ENCODE measurements around the gene NPAS2.

The NPAS2 gene

DNA sequence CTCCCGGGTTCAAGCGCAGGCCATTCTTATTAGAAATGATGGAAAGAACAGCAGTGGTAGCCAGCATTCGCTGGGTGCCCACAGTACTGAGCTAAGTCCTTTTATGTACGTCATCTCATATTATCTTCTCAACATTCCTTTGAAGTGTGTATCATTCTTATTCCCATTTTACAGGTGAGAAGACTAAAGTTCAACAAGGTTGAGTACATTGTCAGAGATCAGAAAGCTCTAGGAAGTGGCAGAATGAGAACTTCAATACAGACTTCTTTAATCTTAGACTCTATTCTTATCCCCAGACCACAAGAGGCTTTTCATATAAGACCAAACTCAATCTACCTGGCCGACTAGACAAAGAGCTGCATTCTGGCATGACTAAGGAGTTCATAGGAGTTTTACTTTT is 86.7 kb downstream of the NPAS2 start:
- FAIRE-seq (no peak), DNase-seq (ENCODE audit: low spot score) (no peak)

DNA sequence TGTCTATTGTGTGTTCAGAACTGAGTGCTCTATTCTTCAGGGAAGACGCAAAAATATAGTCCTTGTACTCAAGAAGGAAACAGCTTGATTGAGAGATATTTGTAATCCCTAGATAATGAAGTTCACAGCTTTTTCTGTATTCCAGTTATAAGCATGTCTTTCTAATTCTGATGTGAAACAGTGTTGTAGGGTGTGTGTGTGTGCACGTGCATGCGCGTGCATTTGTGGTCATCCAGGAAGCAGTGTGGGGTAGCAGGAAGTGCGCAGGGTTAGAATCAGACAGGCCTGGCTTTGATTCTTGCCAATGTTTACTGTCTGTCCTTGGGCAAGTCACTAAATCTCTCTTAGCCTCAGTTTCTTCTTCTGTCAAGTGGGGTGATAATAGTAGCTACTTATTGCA is 87.9 kb downstream of the NPAS2 start:
- DNase-seq (ENCODE audit: low spot score) (no peak), FAIRE-seq (peak; percentile 66)

DNA sequence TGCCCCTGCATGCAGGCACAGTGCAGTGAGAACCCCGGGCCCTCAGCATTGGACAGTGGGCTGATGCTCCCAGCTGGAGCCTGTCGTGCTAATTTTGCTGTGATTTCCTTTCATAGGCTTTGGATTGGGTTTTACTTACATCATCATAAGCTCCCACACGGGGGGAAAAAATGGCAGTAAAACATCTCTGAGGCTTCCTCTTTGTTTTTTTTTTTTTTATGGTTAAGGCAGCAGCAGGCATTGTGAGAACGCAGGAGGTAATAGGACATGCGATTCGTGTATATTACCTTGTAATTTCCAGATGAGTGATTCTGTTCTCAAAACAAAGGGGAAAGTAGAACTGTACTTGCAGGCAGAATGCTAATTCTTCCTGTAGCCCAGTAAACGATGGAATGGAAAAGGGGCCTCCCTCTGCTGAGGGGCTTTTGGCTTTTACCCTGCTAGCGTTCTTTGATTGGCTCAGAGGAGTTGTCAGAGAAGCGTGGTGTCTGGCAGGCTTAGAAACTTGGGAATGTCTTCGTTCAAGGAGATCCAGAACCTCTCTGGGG is 89.7 kb downstream of the NPAS2 start:
- DNase-seq (ENCODE audit: low spot score): no peak
- FAIRE-seq: no peak

DNA sequence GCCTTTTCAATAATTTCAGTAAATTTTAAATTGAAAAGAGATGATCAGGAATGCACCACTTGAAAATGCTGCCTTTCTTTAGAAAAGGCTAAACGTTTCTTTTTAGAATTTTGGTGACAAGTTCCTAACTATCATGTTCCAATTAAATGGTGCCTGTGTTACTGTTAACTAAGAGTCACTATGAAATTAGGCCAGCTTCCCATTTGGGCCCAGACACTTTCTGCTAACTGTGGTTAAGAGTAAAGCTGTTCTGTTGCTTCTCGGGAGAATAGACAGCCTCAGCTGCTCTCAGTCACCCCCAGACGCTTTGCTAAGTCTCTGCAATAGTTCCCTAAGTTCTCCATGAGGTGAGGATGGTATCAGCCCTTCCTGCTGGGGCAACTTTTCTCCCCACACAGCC is 90.2 kb downstream of the NPAS2 start:
- FAIRE-seq (no peak), DNase-seq (ENCODE audit: low spot score) (no peak)

DNA sequence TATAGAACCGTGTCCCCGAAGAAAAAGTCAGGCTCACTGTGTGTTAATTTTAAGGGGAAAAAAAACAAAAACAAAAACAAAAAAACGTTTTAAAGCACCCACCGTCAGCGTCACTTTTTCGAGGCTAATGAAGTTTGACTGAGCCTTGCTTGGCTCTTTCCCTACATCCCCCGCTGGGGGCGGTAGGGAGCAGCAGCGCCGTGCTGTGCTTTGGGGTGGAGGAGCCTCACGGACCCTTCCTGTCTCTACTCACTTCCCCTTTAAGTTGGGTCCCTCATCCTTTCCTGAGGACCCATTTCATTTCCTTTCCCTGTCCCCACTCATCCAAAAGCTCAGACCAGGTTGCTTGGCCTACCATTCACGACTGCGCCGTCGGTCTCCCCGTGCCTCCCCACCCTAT is 99.4 kb downstream of the NPAS2 start:
- DNase-seq (ENCODE audit: low spot score) (no peak), FAIRE-seq (no peak)

DNA sequence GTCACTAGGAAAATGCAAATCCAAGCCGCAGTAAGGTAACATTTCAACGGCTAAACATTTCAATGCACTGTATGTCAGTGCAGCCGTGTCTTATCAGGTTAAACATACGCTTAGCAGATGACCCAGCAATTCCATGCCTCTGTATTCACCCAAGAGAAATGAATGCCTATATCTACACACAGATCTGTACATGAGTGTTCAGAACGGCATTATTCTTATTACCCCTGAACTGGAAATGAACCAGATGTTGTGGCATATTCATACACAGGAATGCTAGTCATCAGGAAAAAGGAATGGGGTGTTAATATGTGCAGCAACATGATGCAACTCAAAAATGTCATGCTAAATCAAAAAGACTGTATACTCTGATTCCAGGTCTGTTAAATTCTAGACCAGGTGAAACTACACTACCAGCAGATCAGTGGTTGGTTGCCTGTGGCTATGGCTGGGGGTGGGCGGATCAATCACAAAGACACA is 101.8 kb downstream of the NPAS2 start:
- no peak for FAIRE-seq
- DNase-seq (ENCODE audit: low spot score): no peak

DNA sequence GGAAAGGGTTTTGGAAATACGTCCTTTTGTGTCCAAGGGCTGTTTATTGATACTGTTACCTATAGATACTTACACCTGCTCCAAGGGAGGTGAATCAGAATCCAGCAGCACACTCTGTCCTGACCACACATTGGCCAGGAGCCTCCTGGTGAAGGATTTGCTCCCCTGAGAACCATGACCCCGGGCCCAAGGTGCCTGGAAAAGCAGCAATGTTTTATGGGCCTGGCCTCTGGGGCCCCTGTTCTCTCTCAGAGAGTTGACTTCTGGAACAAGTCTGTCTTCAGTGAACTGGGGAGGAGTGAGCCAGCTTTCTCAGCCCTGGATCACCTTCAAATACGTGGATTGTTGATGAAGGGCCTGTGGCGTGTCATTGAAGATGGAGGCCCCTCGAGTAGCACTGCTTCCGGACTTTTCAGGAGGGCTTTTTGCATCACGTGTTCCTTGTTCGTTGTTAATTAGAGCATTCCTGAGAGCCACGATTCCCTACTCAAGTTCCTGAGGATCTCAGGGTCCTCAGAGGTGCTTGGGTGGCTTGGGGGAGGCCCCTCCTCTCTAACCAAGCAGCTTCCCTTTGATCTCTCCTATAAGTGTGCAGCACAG is 103.6 kb downstream of the NPAS2 start:
- FAIRE-seq (no peak), DNase-seq (ENCODE audit: low spot score) (no peak)

DNA sequence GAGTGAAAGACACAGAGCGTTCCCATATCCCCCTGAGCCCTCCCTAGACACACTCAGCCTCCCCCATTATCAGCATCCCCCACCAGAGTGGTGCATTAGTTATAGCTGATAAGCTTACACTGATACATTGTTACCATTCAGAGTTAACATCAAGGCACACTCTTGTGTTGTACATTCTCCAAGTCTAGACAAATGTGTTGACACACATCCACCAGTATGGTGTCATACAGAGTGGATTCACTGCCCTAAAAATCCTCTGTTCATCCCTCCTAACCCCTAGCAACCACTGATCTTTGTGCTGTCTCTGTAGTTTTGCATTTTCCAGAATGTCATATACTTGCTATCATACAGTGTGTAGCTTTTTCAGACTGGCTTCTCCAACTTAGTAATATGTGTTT is 104.2 kb downstream of the NPAS2 start:
- peak; percentile 44 for FAIRE-seq
- no peak for DNase-seq (ENCODE audit: low spot score)

DNA sequence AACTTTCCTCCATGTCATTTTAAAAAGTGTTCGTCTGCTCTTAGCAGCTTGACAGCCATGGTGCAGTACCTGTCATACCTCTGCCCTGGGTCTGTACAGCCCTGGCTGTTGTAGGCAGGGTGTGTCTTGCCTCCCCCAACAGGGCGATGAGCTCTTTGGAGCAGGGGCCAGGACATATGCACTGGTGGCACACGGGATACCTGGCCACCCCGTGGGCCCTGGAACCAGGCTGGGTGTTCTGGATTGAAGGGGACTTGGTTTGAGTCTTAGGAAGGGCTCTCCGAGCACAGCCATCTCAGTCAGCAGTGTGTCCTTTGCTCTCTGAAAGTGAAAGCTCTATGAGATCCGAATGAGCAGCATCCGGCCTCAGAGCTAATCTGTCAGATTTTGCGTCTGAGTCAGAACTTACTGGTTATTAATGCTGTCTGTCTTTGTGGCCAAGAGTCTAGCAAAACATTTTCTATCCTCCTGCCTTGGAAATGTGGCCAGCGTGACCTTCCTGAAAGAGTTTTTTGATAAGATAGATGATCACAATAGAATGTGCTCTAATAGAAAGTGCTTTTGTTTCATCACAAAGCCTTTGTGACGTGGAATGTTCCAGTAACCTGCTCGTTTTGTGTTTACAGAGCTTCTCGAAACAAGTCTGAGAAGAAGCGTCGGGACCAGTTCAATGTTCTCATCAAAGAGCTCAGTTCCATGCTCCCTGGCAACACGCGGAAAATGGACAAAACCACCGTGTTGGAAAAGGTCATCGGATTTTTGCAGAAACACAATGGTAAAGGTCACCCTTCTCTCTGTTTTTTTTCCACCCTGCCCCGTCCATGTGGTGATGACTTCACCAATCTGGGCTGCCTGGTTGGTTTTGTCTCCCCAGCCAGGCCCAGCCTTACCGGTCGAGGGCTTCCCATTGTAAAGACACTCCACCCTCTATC is 104.8 kb downstream of the NPAS2 start:
- no peak for DNase-seq (ENCODE audit: low spot score)
- FAIRE-seq: no peak

DNA sequence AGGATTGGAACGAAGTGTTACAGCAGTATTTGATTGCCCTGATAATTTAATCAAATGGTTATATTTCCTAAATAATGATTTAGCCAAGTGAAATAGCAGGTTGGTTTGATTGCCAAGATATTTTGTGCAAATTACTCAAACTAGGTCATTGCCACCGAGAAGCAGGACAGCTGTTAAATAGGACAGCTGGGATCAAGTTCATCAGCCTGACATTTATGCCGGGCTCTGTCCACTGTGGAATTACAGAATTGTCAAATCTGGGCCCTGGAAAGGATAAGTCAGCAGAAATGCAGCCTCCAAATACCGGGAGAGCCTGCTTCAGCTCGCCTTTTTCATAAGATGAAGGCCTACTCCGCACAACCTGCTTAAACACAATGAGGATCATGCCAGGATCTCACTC is 108.3 kb downstream of the NPAS2 start:
- FAIRE-seq (no peak), DNase-seq (ENCODE audit: low spot score) (no peak)

DNA sequence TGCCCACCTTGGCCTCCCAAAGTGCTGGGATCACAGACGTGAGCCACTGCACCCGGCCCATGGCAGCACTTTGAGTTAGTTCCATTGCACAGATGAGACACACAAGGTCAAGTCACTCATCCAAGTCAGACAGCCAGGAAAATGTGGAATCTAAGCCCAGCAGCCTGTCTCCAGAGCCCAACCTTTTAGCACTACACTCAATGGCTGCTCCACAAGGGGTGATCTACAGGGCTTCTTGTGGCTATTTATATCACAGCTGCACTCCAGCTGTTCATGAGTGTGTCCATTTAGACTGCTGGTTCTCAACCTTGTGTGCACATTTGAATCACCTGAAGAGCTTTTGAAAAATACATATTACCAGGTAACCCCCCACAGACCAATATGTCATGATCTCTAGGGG is 109.2 kb downstream of the NPAS2 start:
- DNase-seq (ENCODE audit: low spot score) (no peak), FAIRE-seq (no peak)

DNA sequence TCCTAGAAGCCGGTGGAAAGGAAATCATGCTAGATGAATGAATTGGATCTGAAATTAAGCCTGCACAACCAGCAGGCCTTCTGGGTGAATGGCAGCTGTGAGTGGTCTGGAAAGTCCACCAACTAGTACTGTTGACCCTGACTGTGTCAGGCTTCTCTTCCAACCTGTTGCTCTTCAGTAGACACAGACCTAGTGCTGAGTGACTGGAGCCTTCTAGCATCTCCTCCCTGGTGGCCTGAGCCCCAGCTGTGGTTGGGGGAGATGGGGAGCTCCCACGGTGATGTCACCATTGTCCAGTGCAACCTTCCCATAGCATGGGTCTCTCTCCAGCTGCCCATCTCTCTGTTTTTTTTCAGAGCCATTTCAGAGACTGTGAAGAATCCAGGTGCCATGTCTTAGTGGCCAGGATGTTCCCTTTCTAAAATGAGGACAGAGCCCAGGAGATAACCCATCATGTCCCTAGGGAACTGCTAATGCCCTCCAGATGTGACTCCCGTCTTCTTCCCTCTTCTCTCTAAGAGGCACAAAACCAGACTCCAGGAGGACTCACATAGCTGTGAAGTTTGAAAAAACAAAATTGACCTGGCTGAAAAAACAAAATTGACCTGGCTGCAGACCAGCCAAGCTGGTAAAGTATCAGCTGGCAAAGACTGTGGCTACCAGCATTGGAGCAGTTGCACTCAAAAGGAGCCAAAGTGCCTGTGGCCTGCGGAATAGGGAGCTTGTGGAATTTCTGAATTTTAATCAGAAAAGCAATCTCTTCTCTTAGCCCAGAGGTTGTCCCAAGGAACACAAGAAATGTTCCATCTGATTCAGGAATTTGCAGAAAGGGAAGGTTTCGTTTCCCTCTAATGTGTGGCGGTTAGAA is 114.8 kb downstream of the NPAS2 start:
- no peak for DNase-seq (ENCODE audit: low spot score)
- peak; percentile 56 for FAIRE-seq

DNA sequence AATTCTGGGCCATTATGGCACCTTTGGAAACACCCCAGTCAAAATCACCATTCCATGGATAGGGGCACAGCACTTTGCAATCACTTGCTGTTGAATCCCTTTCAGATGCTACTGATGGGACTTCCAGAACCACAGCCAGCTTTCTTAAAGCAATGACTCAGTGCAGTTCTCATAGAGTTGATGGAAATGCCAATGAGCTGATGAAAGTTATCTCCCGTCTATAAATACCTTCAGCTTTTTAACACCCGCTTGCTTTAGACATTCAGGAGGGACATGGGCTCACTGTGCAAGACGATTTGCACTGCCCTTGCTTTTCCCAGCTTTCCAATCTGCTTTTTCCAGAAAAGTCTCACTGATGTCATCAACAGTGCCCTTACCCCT is 115.4 kb downstream of the NPAS2 start:
- FAIRE-seq: peak; percentile 63
- peak; percentile 64 for DNase-seq (ENCODE audit: low spot score)

DNA sequence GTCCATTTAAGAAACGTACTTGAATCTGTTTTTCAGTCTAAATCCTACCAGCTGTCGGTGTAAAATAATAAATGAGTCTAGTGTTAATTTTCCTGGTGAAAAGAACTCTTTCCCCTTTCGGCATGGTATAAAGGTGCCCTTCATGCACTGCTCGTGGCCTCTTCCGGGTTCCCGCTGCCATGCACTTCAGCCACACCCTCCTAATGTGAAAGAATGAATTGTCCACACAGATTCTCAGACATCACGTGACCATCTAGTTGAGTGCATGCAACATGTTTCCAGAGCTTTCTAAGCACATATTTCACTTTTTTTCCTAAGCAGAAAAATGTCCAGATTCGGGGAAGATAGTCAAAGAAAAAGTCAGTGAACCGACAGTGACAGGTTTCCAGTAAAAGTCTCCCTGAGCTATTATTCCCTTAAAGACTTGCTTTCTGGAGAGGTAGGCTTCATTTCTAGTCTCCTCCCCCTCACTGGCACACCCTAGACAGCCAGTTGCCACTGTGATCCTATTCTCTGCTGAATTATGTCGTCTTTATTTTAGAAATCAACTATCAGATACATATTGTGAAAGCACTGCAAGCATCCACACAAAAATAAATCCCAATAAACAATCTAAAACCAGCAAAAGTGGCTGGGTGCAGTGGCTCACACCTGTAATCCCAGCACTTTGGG is 116.3 kb downstream of the NPAS2 start:
- FAIRE-seq (no peak), DNase-seq (ENCODE audit: low spot score) (no peak)

DNA sequence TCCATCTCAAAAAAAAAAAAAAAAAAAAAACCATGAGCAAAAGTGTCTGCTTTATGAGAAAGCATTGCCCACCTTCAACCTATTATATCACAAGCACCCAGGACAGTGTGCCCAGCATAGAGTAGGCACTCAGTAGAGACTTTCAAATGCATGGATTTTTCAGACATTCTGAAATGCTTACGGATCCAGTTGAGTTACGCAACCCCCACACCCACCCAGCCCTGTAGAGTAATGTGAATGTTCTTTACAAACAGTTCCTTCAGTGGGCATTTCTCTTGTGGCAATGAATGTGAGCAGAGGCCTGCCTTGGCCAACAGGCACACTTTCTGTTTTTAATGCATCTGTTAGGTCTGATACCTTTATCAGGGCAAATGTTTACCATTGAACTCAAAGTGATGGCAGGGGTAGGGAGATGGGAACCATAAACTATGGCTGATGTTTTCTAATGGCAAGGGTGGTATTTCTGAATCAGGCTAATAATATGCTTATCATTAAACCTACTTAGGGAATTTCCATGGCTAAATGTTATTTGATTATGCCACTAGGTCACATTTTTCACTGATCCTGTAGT is 117.1 kb downstream of the NPAS2 start:
- DNase-seq (ENCODE audit: low spot score): no peak
- no peak for FAIRE-seq

DNA sequence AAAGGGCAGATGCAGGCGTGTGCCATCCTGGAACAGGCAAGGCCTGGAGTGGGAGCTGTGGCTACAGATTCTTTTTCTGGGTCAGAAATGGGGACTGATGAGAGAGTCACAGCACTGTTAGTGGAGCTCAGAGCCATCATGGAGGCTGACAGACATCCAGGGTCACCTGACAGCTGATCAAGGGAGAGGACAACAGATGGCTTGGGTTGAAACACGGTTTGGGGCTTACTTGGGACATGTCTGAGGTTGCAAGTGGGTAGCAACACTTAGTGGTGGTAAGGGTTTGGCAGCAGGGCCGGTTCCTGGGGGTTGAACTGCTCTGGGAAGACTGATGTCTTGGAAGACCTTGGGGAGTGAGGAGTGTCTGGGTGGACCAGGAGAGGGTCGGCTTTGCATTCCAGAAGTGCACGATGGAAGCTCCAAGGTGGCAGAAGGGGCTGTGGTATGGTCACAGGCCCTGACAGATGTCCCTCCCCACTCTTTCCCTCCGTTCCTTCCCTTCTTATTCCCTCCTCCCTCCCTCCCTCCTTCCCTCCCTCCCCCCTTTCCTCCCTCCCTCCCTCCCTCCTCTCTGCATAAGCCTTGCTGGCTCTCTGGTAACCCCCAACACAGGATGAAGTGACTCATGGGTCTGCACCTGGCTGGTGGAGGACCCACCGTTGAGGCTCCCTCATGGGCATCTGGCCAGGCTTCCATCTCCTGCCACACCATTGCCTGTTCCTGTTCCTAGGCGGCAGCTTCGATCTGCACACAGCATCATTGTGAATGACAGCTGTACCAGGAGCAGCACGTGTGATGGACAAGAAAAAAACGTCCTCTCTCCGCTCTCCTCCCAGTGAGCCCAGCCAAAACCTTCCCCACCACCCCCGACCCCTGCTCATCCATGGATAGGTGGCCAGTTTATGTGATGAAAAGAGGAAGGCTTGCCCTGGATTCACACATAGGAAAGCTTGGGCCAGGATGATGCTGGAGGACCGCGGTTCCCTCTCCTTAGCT is 118.4 kb downstream of the NPAS2 start:
- peak; percentile 77 for DNase-seq (ENCODE audit: low spot score)
- peak; percentile 72 for FAIRE-seq

DNA sequence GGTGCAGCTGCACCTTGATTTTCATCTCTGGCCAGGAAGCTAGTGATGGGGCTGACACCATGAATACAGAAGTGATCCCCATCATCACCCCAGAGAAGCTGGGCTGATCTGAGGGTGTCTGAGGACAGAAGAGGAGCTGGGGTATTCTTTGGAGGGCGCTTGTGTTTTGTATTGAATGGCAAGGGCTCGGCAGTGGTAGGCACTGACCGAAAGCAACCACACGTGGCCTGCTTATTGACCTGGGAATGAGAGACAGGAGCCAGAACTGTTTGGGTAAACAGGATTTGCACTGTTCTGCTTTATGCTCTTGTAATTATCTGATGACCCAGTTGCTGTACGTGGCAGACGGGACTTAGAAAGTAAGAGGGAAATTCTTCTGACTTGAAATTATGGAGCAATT is 119.5 kb downstream of the NPAS2 start:
- DNase-seq (ENCODE audit: low spot score): no peak
- no peak for FAIRE-seq

DNA sequence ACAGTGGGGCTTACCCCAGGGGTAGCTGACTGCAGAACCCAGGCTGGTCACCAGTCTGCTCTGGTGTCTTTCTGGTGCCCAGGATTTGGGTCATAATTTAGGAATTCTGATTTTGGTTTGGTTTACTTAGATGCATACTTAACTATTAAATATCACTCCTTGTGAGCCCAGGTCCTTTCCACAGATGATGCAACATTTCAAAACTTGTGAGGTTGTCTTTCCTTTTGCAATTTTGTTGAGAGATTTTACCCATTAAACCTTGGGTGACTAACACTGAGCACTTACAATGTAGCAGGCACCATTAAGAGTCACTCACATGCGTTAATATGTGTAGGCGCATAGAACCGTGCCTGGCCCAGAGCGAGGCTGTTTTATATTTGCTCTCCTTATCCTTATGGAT is 120.3 kb downstream of the NPAS2 start:
- FAIRE-seq (no peak), DNase-seq (ENCODE audit: low spot score) (no peak)
